Measurements from ENCODE around the gene TXN. TPM values are rescaled to one million over a fixed set of nuclear protein-coding genes. Genes with fewer than 3 reads are reported as not detected.

The TXN gene
- total RNA-seq, 1 experiment from 2014 or later, result 1,260 TPM

GRCh38 chr9:110257097-110257841 lies 962 bp upstream of the TXN start:
- Histone ChIP-seq H3F3A (ENCODE audit: insufficient read depth, low read depth) (peaks cover 32% of the 10 kb centered on the region), H3K27me3 (ENCODE audit: insufficient read depth, low read depth) (no peaks in the 10 kb centered on the region), H3K9me3 (ENCODE audit: insufficient read depth, low read depth) (no peaks in the 10 kb centered on the region), H3K27ac (peak overlapping the region; percentile 99), H4K20me1 (ENCODE audit: insufficient read depth) (peaks cover 31% of the 10 kb centered on the region), H3K36me3 (ENCODE audit: low read depth) (peaks cover 19% of the 10 kb centered on the region), H3K4me1 (replicated peaks; ENCODE audit: insufficient read depth) (peaks cover 44% of the 10 kb centered on the region), H3K79me2 (ENCODE audit: low read depth) (peaks cover 63% of the 10 kb centered on the region), H2AFZ (peak overlapping the region; percentile 24; the same call in 1 of the 2 replicates), H3K9me2 (ENCODE audit: insufficient read depth) (no peaks in the 10 kb centered on the region), H3K4me2 (peak overlapping the region; percentile 91), H3K4me3 (peak overlapping the region; percentile 79)
- POLR2A ChIA-PET (ENCODE audit: unreplicated experiment), result interaction anchor here (0.5 to 1.4 kb wide), 17 partner anchors 11 to 1033 kb away, joined by 3 to 67 read pairs (median 4); partner anchors contain the start of gene C9orf152
- DNase-seq, result peak in 1 of 2 experiments; percentile 54
- CTCF ChIA-PET, result interaction anchor here (0.7 kb wide), 2 partner anchors 65 to 366 kb away, joined by 4 to 9 read pairs; no protein-coding TSS in a partner anchor
- intact Hi-C loops (cut with micrococcal nuclease; ENCODE audit: unreplicated experiment), result loop anchor here (2.0 to 5.0 kb wide), 5 partner anchors 22 to 488 kb away; no protein-coding TSS in a partner anchor
- BruUV-seq (replicated peaks), result TSS peak; percentile 80
- TF ChIP-seq CTCF (conservative IDR thresholded peaks at IDR 0.05) (no peak), EZH2 (IDR thresholded peaks at IDR 0.05; ENCODE audit: low read depth) (no peak)

GRCh38 chr9:110255463-110256379 lies 586 bp downstream of the TXN start:
- Histone ChIP-seq H3K4me3 (peak overlapping the region; percentile 79), H3K79me2 (ENCODE audit: low read depth) (peaks cover 78% of the 10 kb centered on the region), H2AFZ (peak overlapping the region; percentile 61), H3K4me1 (replicated peaks; ENCODE audit: insufficient read depth) (peaks cover 57% of the 10 kb centered on the region), H4K20me1 (ENCODE audit: insufficient read depth) (peaks cover 46% of the 10 kb centered on the region), H3K9me2 (ENCODE audit: insufficient read depth) (no peaks in the 10 kb centered on the region), H3K27me3 (ENCODE audit: insufficient read depth, low read depth) (no peaks in the 10 kb centered on the region), H3K36me3 (ENCODE audit: low read depth) (peaks cover 28% of the 10 kb centered on the region), H3F3A (ENCODE audit: insufficient read depth, low read depth) (peaks cover 42% of the 10 kb centered on the region), H3K4me2 (peak overlapping the region; percentile 91), H3K27ac (peak overlapping the region; percentile 99), H3K9me3 (ENCODE audit: insufficient read depth, low read depth) (no peaks in the 10 kb centered on the region)
- TF ChIP-seq EZH2 (IDR thresholded peaks at IDR 0.05; ENCODE audit: low read depth) (no peak), CTCF (conservative IDR thresholded peaks at IDR 0.05) (no peak)
- intact Hi-C loops (cut with micrococcal nuclease; ENCODE audit: unreplicated experiment), result loop anchor here (1.0 to 5.0 kb wide), 8 partner anchors 23 to 489 kb away; no protein-coding TSS in a partner anchor
- POLR2A ChIA-PET (ENCODE audit: unreplicated experiment), result interaction anchor here (0.5 to 1.4 kb wide), 13 partner anchors 22 to 700 kb away, joined by 3 to 67 read pairs (median 6); no protein-coding TSS in a partner anchor
- peak; percentile 77 for DNase-seq
- no TSS peak for BruUV-seq (replicated peaks)
- CTCF ChIA-PET, result interaction anchor here (0.6 to 0.7 kb wide), 2 partner anchors 49 to 194 kb away, joined by 9 to 17 read pairs; no protein-coding TSS in a partner anchor

- Histone ChIP-seq H3K9me3 (ENCODE audit: insufficient read depth, low read depth) (no peaks in the 10 kb centered on the region), H2AFZ (no peak overlapping the region), H3K4me3 (peak overlapping the region; percentile 79), H3K79me2 (ENCODE audit: low read depth) (peaks cover 85% of the 10 kb centered on the region), H3K27me3 (ENCODE audit: insufficient read depth, low read depth) (no peaks in the 10 kb centered on the region), H3K4me1 (replicated peaks; ENCODE audit: insufficient read depth) (peaks cover 63% of the 10 kb centered on the region), H3K4me2 (peak overlapping the region; percentile 91), H3K9me2 (ENCODE audit: insufficient read depth) (no peaks in the 10 kb centered on the region), H3K27ac (peak overlapping the region; percentile 99), H3K36me3 (ENCODE audit: low read depth) (peaks cover 35% of the 10 kb centered on the region), H3F3A (ENCODE audit: insufficient read depth, low read depth) (peaks cover 49% of the 10 kb centered on the region), H4K20me1 (ENCODE audit: insufficient read depth) (peaks cover 53% of the 10 kb centered on the region)
- DNase-seq, result no peak
- ChIA-PET CTCF (no interaction called here), POLR2A (ENCODE audit: unreplicated experiment) (no interaction called here)
- BruUV-seq (replicated peaks), result no TSS peak
- TF ChIP-seq CTCF (conservative IDR thresholded peaks at IDR 0.05) (no peak), EZH2 (IDR thresholded peaks at IDR 0.05; ENCODE audit: low read depth) (no peak)
- intact Hi-C loops (cut with micrococcal nuclease; ENCODE audit: unreplicated experiment), result loop anchor here (5.0 kb wide), 2 partner anchors 63 to 347 kb away; no protein-coding TSS in a partner anchor
Observed at GRCh38 chr9:110255034-110255462, 1.3 kb downstream of the TXN start.

Data from PC-9 (cell line).